ENCODE measurements around the gene NKG7. TPM values are rescaled to one million over a fixed set of nuclear protein-coding genes. Genes with fewer than 3 reads are reported as not detected.
A peak's percentile ranks its signal among the peaks of the same experiment; 100 is the strongest.

Gene NKG7
- total and polyA plus RNA-seq, 2 of the 13 experiments (the other 11 are each of a cell fraction or from before 2014, with no cell fraction given), result 0.40 TPM; not detected in 1

DNA sequence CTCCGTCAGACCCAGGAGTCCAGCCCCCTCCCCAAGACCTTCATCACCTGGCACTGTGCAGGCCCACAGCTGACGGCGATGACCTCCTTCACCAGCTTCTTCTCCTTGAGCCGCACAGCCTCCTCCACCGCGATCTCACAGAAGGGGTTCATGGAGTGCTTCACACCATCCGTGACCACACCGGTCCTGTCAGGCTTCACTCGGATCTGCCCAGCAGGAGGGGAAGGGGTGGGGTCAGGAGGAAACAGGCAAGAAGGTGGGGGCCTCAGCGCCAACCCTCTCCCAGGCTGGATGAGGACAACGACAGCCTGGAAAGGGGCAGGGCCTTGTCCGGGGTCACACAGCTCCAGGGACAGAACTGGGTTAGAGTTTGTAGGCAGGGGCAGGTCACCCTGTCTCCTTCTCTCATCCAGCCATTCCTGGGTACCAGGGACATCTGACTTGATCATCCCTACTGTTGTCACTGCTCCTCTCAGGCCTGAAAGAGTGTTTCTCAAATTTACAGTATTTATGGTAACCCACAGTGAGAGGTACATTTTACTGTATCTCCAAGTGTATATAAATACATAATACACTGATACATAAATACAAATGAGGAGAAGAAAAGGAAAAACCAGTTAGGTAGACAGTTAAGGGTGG is 18.2 kb downstream of the NKG7 start (continued):
- TF ChIP-seq KLF13 (CRISPR knock-in tag; IDR thresholded peaks at IDR 0.05) (no peak), ZNF232 (CRISPR knock-in tag; IDR thresholded peaks at IDR 0.05; ENCODE audit: borderline replicate concordance) (no peak), DNMT3B (CRISPR knock-in tag; conservative IDR thresholded peaks at IDR 0.05) (peak; percentile 44; the same call in 1 of the 2 replicates), CHD2 (IDR thresholded peaks at IDR 0.05; ENCODE audit: low read depth, low read length) (no peak), ATRX (CRISPR knock-in tag; IDR thresholded peaks at IDR 0.05; ENCODE audit: borderline replicate concordance) (no peak), KLF6 (CRISPR knock-in tag; IDR thresholded peaks at IDR 0.05) (0 out of 2 replicates have a peak, but pooled peaks have one; percentile 33), RBFOX2 (IDR thresholded peaks at IDR 0.05; ENCODE audit: low read depth, low read length) (peak; percentile 81), FOXK2 (IDR thresholded peaks at IDR 0.05) (no peak), MEIS2 (CRISPR knock-in tag; IDR thresholded peaks at IDR 0.05) (no peak), GABPA (IDR thresholded peaks at IDR 0.05; ENCODE audit: low read depth, low read length) (no peak), GABPA (CRISPR knock-in tag; IDR thresholded peaks at IDR 0.05; ENCODE audit: low read depth) (peak; percentile 28; the same call in 1 of the 2 replicates), NFIC (IDR thresholded peaks at IDR 0.05; ENCODE audit: low read length) (no peak), SRSF1 (optimal IDR thresholded peaks at IDR 0.05; ENCODE audit: low read depth, low read length) (no peak), ZNF616 (CRISPR knock-in tag; IDR thresholded peaks at IDR 0.05; ENCODE audit: low read depth) (no peak; the same call in 1 of the 2 replicates), SKI (IDR thresholded peaks at IDR 0.05; ENCODE audit: partially characterized antibody) (peak; percentile 19), ARID2 (CRISPR knock-in tag; IDR thresholded peaks at IDR 0.05; ENCODE audit: borderline replicate concordance) (no peak)
- TF ChIP-seq, protein P1, sequence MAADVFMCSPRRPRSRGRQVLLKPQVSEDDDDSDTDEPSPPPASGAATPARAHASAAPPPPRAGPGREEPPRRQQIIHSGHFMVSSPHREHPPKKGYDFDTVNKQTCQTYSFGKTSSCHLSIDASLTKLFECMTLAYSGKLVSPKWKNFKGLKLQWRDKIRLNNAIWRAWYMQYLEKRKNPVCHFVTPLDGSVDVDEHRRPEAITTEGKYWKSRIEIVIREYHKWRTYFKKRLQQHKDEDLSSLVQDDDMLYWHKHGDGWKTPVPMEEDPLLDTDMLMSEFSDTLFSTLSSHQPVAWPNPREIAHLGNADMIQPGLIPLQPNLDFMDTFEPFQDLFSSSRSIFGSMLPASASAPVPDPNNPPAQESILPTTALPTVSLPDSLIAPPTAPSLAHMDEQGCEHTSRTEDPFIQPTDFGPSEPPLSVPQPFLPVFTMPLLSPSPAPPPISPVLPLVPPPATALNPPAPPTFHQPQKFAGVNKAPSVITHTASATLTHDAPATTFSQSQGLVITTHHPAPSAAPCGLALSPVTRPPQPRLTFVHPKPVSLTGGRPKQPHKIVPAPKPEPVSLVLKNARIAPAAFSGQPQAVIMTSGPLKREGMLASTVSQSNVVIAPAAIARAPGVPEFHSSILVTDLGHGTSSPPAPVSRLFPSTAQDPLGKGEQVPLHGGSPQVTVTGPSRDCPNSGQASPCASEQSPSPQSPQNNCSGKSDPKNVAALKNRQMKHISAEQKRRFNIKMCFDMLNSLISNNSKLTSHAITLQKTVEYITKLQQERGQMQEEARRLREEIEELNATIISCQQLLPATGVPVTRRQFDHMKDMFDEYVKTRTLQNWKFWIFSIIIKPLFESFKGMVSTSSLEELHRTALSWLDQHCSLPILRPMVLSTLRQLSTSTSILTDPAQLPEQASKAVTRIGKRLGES (CRISPR knock-in tag; IDR thresholded peaks at IDR 0.05; ENCODE audit: borderline replicate concordance), result no peak
- TF ChIP-seq, protein P2, sequence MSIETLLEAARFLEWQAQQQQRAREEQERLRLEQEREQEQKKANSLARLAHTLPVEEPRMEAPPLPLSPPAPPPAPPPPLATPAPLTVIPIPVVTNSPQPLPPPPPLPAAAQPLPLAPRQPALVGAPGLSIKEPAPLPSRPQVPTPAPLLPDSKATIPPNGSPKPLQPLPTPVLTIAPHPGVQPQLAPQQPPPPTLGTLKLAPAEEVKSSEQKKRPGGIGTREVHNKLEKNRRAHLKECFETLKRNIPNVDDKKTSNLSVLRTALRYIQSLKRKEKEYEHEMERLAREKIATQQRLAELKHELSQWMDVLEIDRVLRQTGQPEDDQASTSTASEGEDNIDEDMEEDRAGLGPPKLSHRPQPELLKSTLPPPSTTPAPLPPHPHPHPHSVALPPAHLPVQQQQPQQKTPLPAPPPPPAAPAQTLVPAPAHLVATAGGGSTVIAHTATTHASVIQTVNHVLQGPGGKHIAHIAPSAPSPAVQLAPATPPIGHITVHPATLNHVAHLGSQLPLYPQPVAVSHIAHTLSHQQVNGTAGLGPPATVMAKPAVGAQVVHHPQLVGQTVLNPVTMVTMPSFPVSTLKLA (IDR thresholded peaks at IDR 0.05), result no peak
- TF ChIP-seq, protein P3, sequence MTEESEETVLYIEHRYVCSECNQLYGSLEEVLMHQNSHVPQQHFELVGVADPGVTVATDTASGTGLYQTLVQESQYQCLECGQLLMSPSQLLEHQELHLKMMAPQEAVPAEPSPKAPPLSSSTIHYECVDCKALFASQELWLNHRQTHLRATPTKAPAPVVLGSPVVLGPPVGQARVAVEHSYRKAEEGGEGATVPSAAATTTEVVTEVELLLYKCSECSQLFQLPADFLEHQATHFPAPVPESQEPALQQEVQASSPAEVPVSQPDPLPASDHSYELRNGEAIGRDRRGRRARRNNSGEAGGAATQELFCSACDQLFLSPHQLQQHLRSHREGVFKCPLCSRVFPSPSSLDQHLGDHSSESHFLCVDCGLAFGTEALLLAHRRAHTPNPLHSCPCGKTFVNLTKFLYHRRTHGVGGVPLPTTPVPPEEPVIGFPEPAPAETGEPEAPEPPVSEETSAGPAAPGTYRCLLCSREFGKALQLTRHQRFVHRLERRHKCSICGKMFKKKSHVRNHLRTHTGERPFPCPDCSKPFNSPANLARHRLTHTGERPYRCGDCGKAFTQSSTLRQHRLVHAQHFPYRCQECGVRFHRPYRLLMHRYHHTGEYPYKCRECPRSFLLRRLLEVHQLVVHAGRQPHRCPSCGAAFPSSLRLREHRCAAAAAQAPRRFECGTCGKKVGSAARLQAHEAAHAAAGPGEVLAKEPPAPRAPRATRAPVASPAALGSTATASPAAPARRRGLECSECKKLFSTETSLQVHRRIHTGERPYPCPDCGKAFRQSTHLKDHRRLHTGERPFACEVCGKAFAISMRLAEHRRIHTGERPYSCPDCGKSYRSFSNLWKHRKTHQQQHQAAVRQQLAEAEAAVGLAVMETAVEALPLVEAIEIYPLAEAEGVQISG (CRISPR knock-in tag; IDR thresholded peaks at IDR 0.05), result peak; percentile 29; the same call in 1 of the 2 replicates
- TF ChIP-seq, protein P4, sequence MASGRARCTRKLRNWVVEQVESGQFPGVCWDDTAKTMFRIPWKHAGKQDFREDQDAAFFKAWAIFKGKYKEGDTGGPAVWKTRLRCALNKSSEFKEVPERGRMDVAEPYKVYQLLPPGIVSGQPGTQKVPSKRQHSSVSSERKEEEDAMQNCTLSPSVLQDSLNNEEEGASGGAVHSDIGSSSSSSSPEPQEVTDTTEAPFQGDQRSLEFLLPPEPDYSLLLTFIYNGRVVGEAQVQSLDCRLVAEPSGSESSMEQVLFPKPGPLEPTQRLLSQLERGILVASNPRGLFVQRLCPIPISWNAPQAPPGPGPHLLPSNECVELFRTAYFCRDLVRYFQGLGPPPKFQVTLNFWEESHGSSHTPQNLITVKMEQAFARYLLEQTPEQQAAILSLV (CRISPR knock-in tag; IDR thresholded peaks at IDR 0.05; ENCODE audit: borderline replicate concordance), result no peak; the same call in 1 of the 2 replicates
- TF ChIP-seq, protein P5, sequence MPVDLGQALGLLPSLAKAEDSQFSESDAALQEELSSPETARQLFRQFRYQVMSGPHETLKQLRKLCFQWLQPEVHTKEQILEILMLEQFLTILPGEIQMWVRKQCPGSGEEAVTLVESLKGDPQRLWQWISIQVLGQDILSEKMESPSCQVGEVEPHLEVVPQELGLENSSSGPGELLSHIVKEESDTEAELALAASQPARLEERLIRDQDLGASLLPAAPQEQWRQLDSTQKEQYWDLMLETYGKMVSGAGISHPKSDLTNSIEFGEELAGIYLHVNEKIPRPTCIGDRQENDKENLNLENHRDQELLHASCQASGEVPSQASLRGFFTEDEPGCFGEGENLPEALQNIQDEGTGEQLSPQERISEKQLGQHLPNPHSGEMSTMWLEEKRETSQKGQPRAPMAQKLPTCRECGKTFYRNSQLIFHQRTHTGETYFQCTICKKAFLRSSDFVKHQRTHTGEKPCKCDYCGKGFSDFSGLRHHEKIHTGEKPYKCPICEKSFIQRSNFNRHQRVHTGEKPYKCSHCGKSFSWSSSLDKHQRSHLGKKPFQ (CRISPR knock-in tag; IDR thresholded peaks at IDR 0.05; ENCODE audit: insufficient replicate concordance), result peak; percentile 80

Data from HepG2 (cell line).